DND-41 (cell line): Measurements from ENCODE around the gene GUCA2B.

Source experiments
- EZH2 ChIP-seq: IDR thresholded peaks from 3 replicates; pipeline ENCODE4 v1.6.1; 2012; ENCODE audit warnings: borderline replicate concordance, low read depth, mild to moderate bottlenecking, moderate library complexity, low read length, inconsistent platforms; ENCODE audit not compliant: severe bottlenecking
- TF ChIP-seq, protein P1 (sequence below): IDR thresholded peaks from 2 replicates; pipeline ENCODE4 v1.5.1; 2012; ENCODE audit warnings: borderline replicate concordance, low read length, moderate library complexity, mild to moderate bottlenecking; ENCODE audit not compliant: poor library complexity, severe bottlenecking; ENCODE audit errors: extremely low read depth

DNA sequence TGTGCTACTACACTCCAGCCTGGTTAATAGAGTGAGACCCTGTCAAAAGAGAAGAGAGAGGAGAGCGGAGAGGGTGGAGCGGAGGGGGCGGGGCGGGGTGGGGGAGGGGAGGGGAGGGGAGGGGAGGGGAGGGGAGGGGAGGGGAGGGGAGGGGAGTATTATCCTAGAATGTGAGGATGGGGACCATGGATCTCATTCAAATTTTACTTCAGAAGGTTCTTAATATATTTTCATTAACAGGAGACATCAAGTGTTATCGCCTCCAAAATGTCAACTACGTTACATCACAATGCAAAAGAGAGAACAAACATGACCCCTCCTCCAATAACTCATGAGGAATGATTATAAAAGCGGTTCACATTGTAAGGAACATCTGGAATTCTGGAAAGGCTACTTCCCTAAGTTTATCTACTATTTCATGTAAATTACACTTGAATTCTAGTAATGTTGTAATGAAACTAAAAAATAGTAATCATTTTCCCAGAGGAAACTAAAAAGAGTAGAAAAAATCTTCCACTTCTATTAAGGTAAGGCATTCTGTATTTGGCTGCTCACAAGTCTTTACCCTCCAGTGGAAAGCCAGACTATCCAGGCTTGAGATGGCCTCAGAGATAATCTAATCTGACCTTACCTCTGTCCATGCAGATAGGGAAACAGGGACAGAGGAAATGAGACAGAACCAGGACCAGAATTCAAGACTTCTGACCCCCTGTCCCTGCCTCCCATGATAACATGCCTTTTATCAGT, 30.2 kb downstream of the GUCA2B start:
- TF ChIP-seq, protein P1, sequence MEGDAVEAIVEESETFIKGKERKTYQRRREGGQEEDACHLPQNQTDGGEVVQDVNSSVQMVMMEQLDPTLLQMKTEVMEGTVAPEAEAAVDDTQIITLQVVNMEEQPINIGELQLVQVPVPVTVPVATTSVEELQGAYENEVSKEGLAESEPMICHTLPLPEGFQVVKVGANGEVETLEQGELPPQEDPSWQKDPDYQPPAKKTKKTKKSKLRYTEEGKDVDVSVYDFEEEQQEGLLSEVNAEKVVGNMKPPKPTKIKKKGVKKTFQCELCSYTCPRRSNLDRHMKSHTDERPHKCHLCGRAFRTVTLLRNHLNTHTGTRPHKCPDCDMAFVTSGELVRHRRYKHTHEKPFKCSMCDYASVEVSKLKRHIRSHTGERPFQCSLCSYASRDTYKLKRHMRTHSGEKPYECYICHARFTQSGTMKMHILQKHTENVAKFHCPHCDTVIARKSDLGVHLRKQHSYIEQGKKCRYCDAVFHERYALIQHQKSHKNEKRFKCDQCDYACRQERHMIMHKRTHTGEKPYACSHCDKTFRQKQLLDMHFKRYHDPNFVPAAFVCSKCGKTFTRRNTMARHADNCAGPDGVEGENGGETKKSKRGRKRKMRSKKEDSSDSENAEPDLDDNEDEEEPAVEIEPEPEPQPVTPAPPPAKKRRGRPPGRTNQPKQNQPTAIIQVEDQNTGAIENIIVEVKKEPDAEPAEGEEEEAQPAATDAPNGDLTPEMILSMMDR, result no peak
- TF ChIP-seq EZH2, result no peak
